IMR-90 (cell line): ENCODE results near the gene SOX9. TPM values are rescaled to one million over a fixed set of nuclear protein-coding genes. Genes with fewer than 3 reads are reported as not detected.

Experiments used
- ATAC-seq: fragments of 200-7000 bp; cut with Tn5 transposase; 2 replicates; pipeline ENCODE4 v1.9.1; 2020; ENCODE audit warnings: low read depth, mild to moderate bottlenecking, moderate library complexity
- BruUV-seq: library from RNA; stranded (reverse); fragments of 400-500 nt; replicated peaks from 2 replicates; lab custom pipeline; 2021; lab: Mats Ljungman, UMichigan
- CTCF ChIA-PET: fragments of 300-600 bp; formaldehyde crosslinking; extraction: SDS; loops from one replicate; lab custom pipeline; 2021; ENCODE audit warnings: antibody characterized with exemption; lab: Yijun Ruan, JAX
- POLR2A ChIA-PET: fragments of 300-600 bp; sonication (Branson Sonifier 250); formaldehyde crosslinking; loops from one replicate; lab custom pipeline; 2022; ENCODE audit warnings: antibody characterized with exemption; ENCODE audit not compliant: unreplicated experiment; lab: Charles Lee
- DNase-seq: peaks from one replicate; pipeline ENCODE4 v3.0.0; 2013
- H2AFZ ChIP-seq: replicated peaks from 2 replicates; pipeline ENCODE3; 2013; ENCODE audit warnings: low read length, mild to moderate bottlenecking; ENCODE audit not compliant: poor library complexity
- H2AK5ac ChIP-seq: 2 replicates; pipeline ENCODE4 v1.6.1; 2013; ENCODE audit warnings: low read depth, low read length, inconsistent platforms
- H2AK9ac ChIP-seq: replicated peaks from 2 replicates; pipeline ENCODE3; 2013; ENCODE audit warnings: mild to moderate bottlenecking, low read depth, low read length, moderate library complexity; ENCODE audit not compliant: poor library complexity
- H2BK120ac ChIP-seq: 2 replicates; pipeline ENCODE4 v1.6.1; 2013; ENCODE audit warnings: low read depth, low read length, inconsistent platforms
- H2BK15ac ChIP-seq: 3 replicates; pipeline ENCODE4 v1.6.1; 2013; ENCODE audit warnings: low read depth, low read length, inconsistent platforms
- H2BK20ac ChIP-seq: 2 replicates; pipeline ENCODE4 v1.6.1; 2013; ENCODE audit warnings: low read depth, mild to moderate bottlenecking, inconsistent platforms, low read length, moderate library complexity
- H2BK5ac ChIP-seq: 2 replicates; pipeline ENCODE4 v1.6.1; 2013; ENCODE audit warnings: mild to moderate bottlenecking, low read depth, low read length, inconsistent platforms; ENCODE audit not compliant: poor library complexity, severe bottlenecking
- H3K14ac ChIP-seq: replicated peaks from 2 replicates; pipeline ENCODE4 v1.6.1; 2013; ENCODE audit warnings: low read depth, low read length, inconsistent platforms
- H3K18ac ChIP-seq: 2 replicates; pipeline ENCODE4 v1.6.1; 2013; ENCODE audit warnings: low read depth, low read length, control low read depth
- H3K23ac ChIP-seq: 2 replicates; pipeline ENCODE4 v1.6.1; 2013; ENCODE audit warnings: low read depth, low read length, inconsistent platforms
- H3K27ac ChIP-seq: 2 replicates; pipeline ENCODE4 v1.5.1; 2013; ENCODE audit warnings: mild to moderate bottlenecking, control low read depth, low read length; ENCODE audit not compliant: insufficient read depth
- H3K27me3 ChIP-seq: 2 replicates; pipeline ENCODE4 v1.6.1; 2013; ENCODE audit warnings: low read length; ENCODE audit not compliant: control insufficient read depth, insufficient read depth
- H3K36me3 ChIP-seq: 2 replicates; pipeline ENCODE4 v1.6.1; 2013; ENCODE audit warnings: low read length, mixed read lengths; ENCODE audit not compliant: control insufficient read depth, insufficient read depth
- H3K4ac ChIP-seq: 2 replicates; pipeline ENCODE4 v1.6.1; 2013; ENCODE audit warnings: low read depth, low read length, inconsistent platforms
- H3K4me1 ChIP-seq: 2 replicates; pipeline ENCODE4 v1.6.1; 2013; ENCODE audit warnings: low read length, mixed read lengths; ENCODE audit not compliant: control insufficient read depth, insufficient read depth
- H3K4me2 ChIP-seq: 2 replicates; pipeline ENCODE4 v1.6.1; 2013; ENCODE audit warnings: low read depth, mild to moderate bottlenecking, control low read depth, low read length, moderate library complexity
- H3K4me3 ChIP-seq: 2 replicates; pipeline ENCODE4 v1.5.1; 2013; ENCODE audit warnings: low read depth, mild to moderate bottlenecking, control low read depth, low read length, moderate library complexity; ENCODE audit not compliant: insufficient read depth
- H3K56ac ChIP-seq: 2 replicates; pipeline ENCODE4 v1.6.1; 2013; ENCODE audit warnings: low read length, inconsistent platforms; ENCODE audit not compliant: insufficient read depth; ENCODE audit errors: extremely low read depth
- H3K79me1 ChIP-seq, 2 experiments: 2 replicates each; pipeline ENCODE4 v1.6.1; 2013; ENCODE audit warnings: low read length in 2 of 2, inconsistent platforms in 1 of 2, low read depth in 1 of 2
- H3K9ac ChIP-seq: 2 replicates; pipeline ENCODE4 v1.6.1; 2013; ENCODE audit warnings: low read depth, low read length, control low read depth
- H3K9me1 ChIP-seq: 2 replicates; pipeline ENCODE4 v1.6.1; 2013; ENCODE audit warnings: low read length, inconsistent platforms; ENCODE audit not compliant: insufficient read depth
- H3K9me3 ChIP-seq: 2 replicates; pipeline ENCODE4 v1.6.1; 2013; ENCODE audit warnings: low read length; ENCODE audit not compliant: control insufficient read depth, insufficient read depth
- H4K20me1 ChIP-seq: 2 replicates; pipeline ENCODE4 v1.6.1; 2013; ENCODE audit warnings: low read length, inconsistent platforms; ENCODE audit not compliant: insufficient read depth
- H4K5ac ChIP-seq: 2 replicates; pipeline ENCODE4 v1.6.1; 2013; ENCODE audit warnings: mild to moderate bottlenecking, low read depth, low read length, control low read depth
- H4K8ac ChIP-seq, 2 experiments: 2 replicates each; pipeline ENCODE4 v1.6.1; 2013; ENCODE audit warnings: low read depth in 2 of 2, low read length in 2 of 2, control low read depth in 1 of 2, inconsistent platforms in 1 of 2
- H4K91ac ChIP-seq: 2 replicates; pipeline ENCODE4 v1.6.1; 2013; ENCODE audit warnings: low read depth, low read length, inconsistent platforms; ENCODE audit not compliant: insufficient read depth
- CHD1 ChIP-seq: IDR thresholded peaks from 2 replicates; pipeline ENCODE4 v1.6.1; 2012; ENCODE audit warnings: low read depth, low read length, improper control_type of control experiment
- CTCF ChIP-seq: conservative IDR thresholded peaks from 2 replicates; pipeline ENCODE4 v1.5.1; 2012; ENCODE audit warnings: mild to moderate bottlenecking, low read depth, low read length, improper control_type of control experiment
- WGBS, 2 experiments: methylation state at CpG; one replicate each; pipeline versions ENCODE4 v1.1.5 to v1.1.7; 2013; ENCODE audit warnings: missing lambda C conversion rate in 2 of 2; ENCODE audit not compliant: insufficient read length in 1 of 2; ENCODE audit errors: extremely low coverage in 2 of 2; 5-methylcytosine and 5-hydroxymethylcytosine counted together
- dilution Hi-C: fragments of 300-500 bp; cut with HindIII; formaldehyde crosslinking; loops from one replicate; pipeline ENCODE4 v1.14.3; 2018; ENCODE audit warnings: low sequenced_read_pairs; ENCODE audit not compliant: unreplicated experiment
- in situ Hi-C: fragments of 300-500 bp; cut with MboI; formaldehyde crosslinking; loops from 3 replicates; pipeline ENCODE4 v1.14.3; 2019; ENCODE audit warnings: low sequenced_read_pairs, inconsistent platforms, mixed read lengths
- intact Hi-C: fragments of 100-400 bp; cut with micrococcal nuclease; formaldehyde crosslinking; loops from 2 replicates; pipeline ENCODE4 v1.10.0; 2022
- polyA plus RNA-seq, 3 experiments: library from polyadenylated mRNA; depleted of rRNA; stranded (reverse); fragments of >200 nt; gene quantifications; 2 replicates each; pipeline ENCODE4 v1.2.3, GENCODE V29; 2012; ENCODE audit warnings: low replicate concordance in 1 of 3
- total RNA-seq: library from RNA; depleted of rRNA; stranded (reverse); fragments of >200 nt; gene quantifications from 2 replicates; pipeline ENCODE4 v1.2.3, GENCODE V29; 2012

The SOX9 gene
- total and polyA plus RNA-seq, 2 of the 4 experiments (the other 2 are of a cell fraction) = 4.1 to 12.7 TPM

- intact Hi-C loops = no loop called here
- POLR2A ChIA-PET = no interaction called here
- no peak overlapping the region for H2BK15ac ChIP-seq
- H3K79me1 ChIP-seq = no peaks in the 10 kb centered on the region
- H3K4me2 ChIP-seq = no peak overlapping the region
- H2AK5ac ChIP-seq = no peak overlapping the region
- no peak overlapping the region for H3K27ac ChIP-seq
- WGBS, 2 experiments = no CpG with 5 or more reads among the region's 3 CpGs
- in situ Hi-C loops = no loop called here
- H3K18ac ChIP-seq = no peak overlapping the region
- H3K4me1 ChIP-seq = no peaks in the 10 kb centered on the region
- no peak overlapping the region for H2BK5ac ChIP-seq
- no peak overlapping the region for H4K91ac ChIP-seq
- no peaks in the 10 kb centered on the region for H3K36me3 ChIP-seq
- H4K5ac ChIP-seq = no peak overlapping the region
- H3K4me3 ChIP-seq = no peak overlapping the region
- no peak overlapping the region for H3K4ac ChIP-seq
- H3K27me3 ChIP-seq = peaks cover 14% of the 10 kb centered on the region
- dilution Hi-C loops = no loop called here
- no peaks in the 10 kb centered on the region for H4K20me1 ChIP-seq
- no peak overlapping the region for H3K14ac ChIP-seq
- BruUV-seq = no TSS peak
- no peak overlapping the region for H3K23ac ChIP-seq
- CTCF ChIA-PET = no interaction called here
- H2AK9ac ChIP-seq = no peak overlapping the region
- H2BK20ac ChIP-seq = no peak overlapping the region
- ATAC-seq (no peak), DNase-seq (no peak)
- H3K9ac ChIP-seq = no peak overlapping the region
- no peaks in the 10 kb centered on the region for H3K9me1 ChIP-seq
- TF ChIP-seq CTCF (no peak), CHD1 (no peak)
- H3K9me3 ChIP-seq = no peaks in the 10 kb centered on the region
- no peak overlapping the region for H2BK120ac ChIP-seq
- H4K8ac ChIP-seq = no peak overlapping the region
- H3K56ac ChIP-seq = no peak overlapping the region
- no peak overlapping the region for H2AFZ ChIP-seq
These were observed 44.2 kb upstream of the SOX9 start for GRCh38 chr17:72076678-72077030.
